ENCODE measurements around the gene OMD.

DNA sequence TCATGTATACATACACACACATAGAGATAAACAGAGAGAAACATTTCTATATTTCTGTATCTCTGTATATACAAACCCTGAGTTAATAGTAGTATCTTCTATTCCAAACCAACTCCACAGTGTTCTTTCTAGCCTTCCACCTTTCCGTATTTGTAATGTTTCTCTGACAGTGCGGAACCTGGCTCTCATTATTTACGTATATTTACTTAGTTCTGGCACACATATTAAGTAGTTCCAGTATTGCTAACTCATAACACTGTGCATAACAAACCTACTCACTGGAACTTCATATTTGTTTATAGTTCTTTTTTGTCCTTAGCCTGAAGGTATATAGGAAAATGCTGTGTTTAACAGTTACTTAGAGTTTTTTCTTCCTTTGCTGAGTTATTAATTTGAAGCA is 26.4 kb downstream of the OMD start:
- no peak for TF ChIP-seq CTCF (IDR thresholded peaks at IDR 0.05)
- TF ChIP-seq POLR2A (IDR thresholded peaks at IDR 0.05), result no peak

All from upper lobe of left lung (tissue), 4 donors.